K562 (cell line): ENCODE measurements around the gene DCPS. TPM values are rescaled to one million over a fixed set of nuclear protein-coding genes. Genes with fewer than 3 reads are reported as not detected.
"Not testable (repeated sequence)": the region's sequence is repeated elsewhere in the genome, so short reads cannot be mapped to it uniquely, and the experiment has no call there.

Source experiments
- ATAC-seq: fragments of 200-7000 bp; cut with Tn5 transposase; 3 replicates; pipeline ENCODE4 v1.9.1; 2020; ENCODE audit warnings: moderate library complexity
- BruUV-seq: library from RNA; stranded (reverse); fragments of 400-500 nt; replicated peaks from 2 replicates; lab custom pipeline; 2021; lab: Mats Ljungman, UMichigan
- CTCF ChIA-PET: fragments of 300-600 bp; formaldehyde crosslinking; extraction: SDS; loops from one replicate; lab custom pipeline; 2021; ENCODE audit warnings: low intra/inter-chr PET ratio; lab: Yijun Ruan, JAX
- POLR2A ChIA-PET: fragments of 300-600, 350-650 bp; sonication (Branson Sonifier 250); formaldehyde crosslinking; extraction: SDS; loops from one replicate; lab custom pipeline; 2021; ENCODE audit warnings: antibody characterized with exemption, inconsistent platforms; lab: Yijun Ruan, JAX
- DNase-seq, 4 experiments: peaks; one replicate each; pipeline versions ENCODE4 v3.0.0 to v3.0.0-alpha.2; 2011 to 2018; ENCODE audit warnings: low spot score in 3 of 4, mixed read lengths in 3 of 4; ENCODE audit errors: extremely low read depth in 1 of 4
- FAIRE-seq: peaks from 2 replicates; lab custom pipeline; 2011; peaks lifted over from hg19 to GRCh38; lab: Jason Lieb, UNC
- H2AFZ ChIP-seq: 2 replicates; pipeline ENCODE4 v1.6.0; 2011; ENCODE audit warnings: low read depth, low read length, control low read depth, inconsistent platforms
- H3K27ac ChIP-seq: fragments of 200-600 bp; 3 replicates; pipeline ENCODE4 v1.8.0; 2011; ENCODE audit warnings: low read depth, mild to moderate bottlenecking, control low read depth, inconsistent platforms, low read length, moderate library complexity, mixed read lengths; ENCODE audit errors: extremely low read depth
- H3K27me3 ChIP-seq, 2 experiments: fragments of 300-600 bp in 1 of 2; 2 replicates in 1 of 2; 3 replicates in 1 of 2; pipeline versions ENCODE4 v1.6.0 to v1.8.0; 2011; ENCODE audit warnings: inconsistent platforms in 2 of 2, low read length in 2 of 2, mild to moderate bottlenecking in 1 of 2, mixed read lengths in 1 of 2, moderate library complexity in 1 of 2; ENCODE audit not compliant: control insufficient read depth in 2 of 2, insufficient read depth in 2 of 2
- H3K36me3 ChIP-seq: fragments of 300-600 bp; 3 replicates; pipeline ENCODE4 v1.8.0; 2011; ENCODE audit warnings: mild to moderate bottlenecking, low read length, inconsistent platforms; ENCODE audit not compliant: control insufficient read depth, insufficient read depth
- H3K4me1 ChIP-seq, 2 experiments: fragments of 200-600 bp in 1 of 2; replicated peaks in 1 of 2; 2 replicates in 1 of 2; 3 replicates in 1 of 2; pipeline versions ENCODE4 v1.5.1 to v1.8.0; 2011; ENCODE audit warnings: inconsistent platforms in 2 of 2, low read length in 2 of 2, mild to moderate bottlenecking in 1 of 2, mixed read lengths in 1 of 2, moderate library complexity in 1 of 2; ENCODE audit not compliant: control insufficient read depth in 2 of 2, insufficient read depth in 2 of 2
- H3K4me2 ChIP-seq: 2 replicates; pipeline ENCODE4 v1.6.1; 2011; ENCODE audit warnings: low read length, control low read depth, inconsistent platforms, mixed read lengths; ENCODE audit not compliant: insufficient read depth
- H3K4me3 ChIP-seq: fragments of 200-600 bp; sonication (generic), shearing (Covaris generic); 2 replicates; pipeline ENCODE4 v1.5.1; 2016; ENCODE audit warnings: control low read depth, inconsistent platforms
- H3K79me2 ChIP-seq: fragments of 200-600 bp; 3 replicates; pipeline ENCODE4 v1.8.0; 2011; ENCODE audit warnings: low read length, inconsistent platforms; ENCODE audit not compliant: control insufficient read depth, insufficient read depth
- H3K9ac ChIP-seq, 2 experiments: 2 replicates each; pipeline versions ENCODE4 v1.6.0 to v1.6.1; 2011; ENCODE audit warnings: low read depth in 2 of 2, low read length in 2 of 2, control low read depth in 1 of 2, inconsistent platforms in 1 of 2, mild to moderate bottlenecking in 1 of 2, mixed read lengths in 1 of 2; ENCODE audit not compliant: insufficient read depth in 1 of 2
- H3K9me1 ChIP-seq: one replicate; pipeline ENCODE4 v1.6.0; 2011; ENCODE audit warnings: inconsistent platforms, mild to moderate bottlenecking, low read length, moderate library complexity; ENCODE audit not compliant: control insufficient read depth, insufficient read depth
- H3K9me3 ChIP-seq: replicated peaks from 2 replicates; pipeline ENCODE4 v1.5.1; 2011; ENCODE audit warnings: low read depth, low read length, inconsistent platforms; ENCODE audit not compliant: control insufficient read depth, insufficient read depth
- H4K20me1 ChIP-seq: replicated peaks from 2 replicates; pipeline ENCODE4 v1.6.1; 2011; ENCODE audit warnings: low read length, inconsistent platforms, mixed read lengths; ENCODE audit not compliant: control insufficient read depth, insufficient read depth
- CHD1 ChIP-seq: fragments of 200-600 bp; sonication (generic); IDR thresholded peaks from one replicate; pipeline ENCODE4 v1.6.1; 2012; ENCODE audit warnings: mild to moderate bottlenecking, moderate library complexity, low read length, inconsistent platforms
- HDAC3 ChIP-seq: fragments of 450-650 bp; IDR thresholded peaks from 2 replicates; pipeline ENCODE4 v1.6.1; 2018; ENCODE audit warnings: borderline replicate concordance, mild to moderate bottlenecking, moderate library complexity; ENCODE audit not compliant: partially characterized antibody
- TCF15 ChIP-seq: fragments of 250-450 bp; sonication (Bioruptor Pico); IDR thresholded peaks from 2 replicates; pipeline ENCODE4 v1.8.0; 2022; ENCODE audit warnings: moderate library complexity, mild to moderate bottlenecking, inconsistent platforms
- XRCC3 ChIP-seq: fragments of 450-650 bp; IDR thresholded peaks from 2 replicates; pipeline ENCODE4 v1.6.1; 2017; ENCODE audit warnings: mild to moderate bottlenecking, moderate library complexity
- ZKSCAN1 ChIP-seq: fragments of 150-350 bp; IDR thresholded peaks from 2 replicates; pipeline ENCODE4 v1.6.1; 2016; ENCODE audit warnings: low read depth, low read length
- WGBS: fragments of 100-300 bp; shearing (Covaris generic); methylation state at CpG from one replicate; pipeline ENCODE4 v1.1.6; 2016; ENCODE audit warnings: low coverage, mixed read lengths; ENCODE audit not compliant: insufficient coverage; ENCODE audit errors: missing lambda C conversion rate; 5-methylcytosine and 5-hydroxymethylcytosine counted together
- in situ Hi-C: fragments of 300-500 bp; cut with MboI; formaldehyde crosslinking; loops from 4 replicates; pipeline ENCODE4 v1.15.0; 2018; ENCODE audit warnings: inconsistent platforms, mixed read lengths
- intact Hi-C: fragments of 100-400 bp; cut with micrococcal nuclease; formaldehyde crosslinking; loops from 2 replicates; pipeline ENCODE4 v1.14.2; 2022
- polyA plus RNA-seq, 8 experiments: library from polyadenylated mRNA; depleted of rRNA in 4 of 8; stranded (reverse) in 5 of 8; unstranded in 3 of 8; fragments of >200 nt; fragmentation: Nextera tagmentation in 2 of 8; fragmentation: Illumina TruSeq in 1 of 8; extraction: Ambion mirVana in 2 of 8; extraction: Trizol in 1 of 8; gene quantifications; 2 replicates each; pipeline versions ENCODE4 v1.2.1 to v1.2.3, GENCODE V29; 2011 to 2014; ENCODE audit warnings: inconsistent platforms in 1 of 8, missing spikeins in 1 of 8
- total RNA-seq, 7 experiments: library from RNA; depleted of rRNA in 6 of 7; stranded (reverse); fragments of >200 nt in 6 of 7; fragmentation: Illumina TruSeq in 2 of 7; extraction: Trizol in 2 of 7; gene quantifications; 2 replicates each; pipeline versions ENCODE4 v1.2.1 to v1.2.3, GENCODE V29; 2011 to 2021; ENCODE audit warnings: low replicate concordance in 1 of 7
- TF ChIP-seq, protein P1 (sequence below): fragments of 250-450 bp; sonication (Bioruptor Pico); IDR thresholded peaks from 2 replicates; pipeline ENCODE4 v1.8.0; 2022; ENCODE audit warnings: inconsistent platforms

The DCPS gene
- total and polyA plus RNA-seq, 9 of the 15 experiments (the other 6 are each of a cell fraction or from before 2014, with no cell fraction given), result 8.7 to 38.1 (median 17.9) TPM

GRCh38 chr11:126308271-126308671 is 4.4 kb downstream of the DCPS start (continued):
- no peak for TF ChIP-seq TCF15 (CRISPR knock-in tag)
- no peak for TF ChIP-seq CHD1
- no peak for TF ChIP-seq ZKSCAN1
- TF ChIP-seq XRCC3, result no peak
- TF ChIP-seq, protein P1, sequence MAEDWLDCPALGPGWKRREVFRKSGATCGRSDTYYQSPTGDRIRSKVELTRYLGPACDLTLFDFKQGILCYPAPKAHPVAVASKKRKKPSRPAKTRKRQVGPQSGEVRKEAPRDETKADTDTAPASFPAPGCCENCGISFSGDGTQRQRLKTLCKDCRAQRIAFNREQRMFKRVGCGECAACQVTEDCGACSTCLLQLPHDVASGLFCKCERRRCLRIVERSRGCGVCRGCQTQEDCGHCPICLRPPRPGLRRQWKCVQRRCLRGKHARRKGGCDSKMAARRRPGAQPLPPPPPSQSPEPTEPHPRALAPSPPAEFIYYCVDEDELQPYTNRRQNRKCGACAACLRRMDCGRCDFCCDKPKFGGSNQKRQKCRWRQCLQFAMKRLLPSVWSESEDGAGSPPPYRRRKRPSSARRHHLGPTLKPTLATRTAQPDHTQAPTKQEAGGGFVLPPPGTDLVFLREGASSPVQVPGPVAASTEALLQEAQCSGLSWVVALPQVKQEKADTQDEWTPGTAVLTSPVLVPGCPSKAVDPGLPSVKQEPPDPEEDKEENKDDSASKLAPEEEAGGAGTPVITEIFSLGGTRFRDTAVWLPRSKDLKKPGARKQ, result no peak
- TF ChIP-seq HDAC3, result no peak

- intact Hi-C loops, result loop anchor here (5.0 kb wide), 2 partner anchors 386 to 409 kb away; no protein-coding TSS in a partner anchor
- not testable (repeated sequence) for BruUV-seq, H3K36me3 ChIP-seq
Measured at GRCh38 chr11:126308771-126309170, 4.9 kb downstream of the DCPS start.

More at GRCh38 chr11:126308771-126309170, 4.9 kb downstream of the DCPS start:
- H3K4me1 ChIP-seq, H3K9me1 ChIP-seq, DNase-seq, ATAC-seq, H4K20me1 ChIP-seq, H3K27ac ChIP-seq, H2AFZ ChIP-seq, H3K9ac ChIP-seq, CTCF ChIA-PET, H3K4me3 ChIP-seq, H3K4me2 ChIP-seq, POLR2A ChIA-PET, H3K79me2 ChIP-seq, FAIRE-seq, H3K27me3 ChIP-seq, H3K9me3 ChIP-seq: not testable (repeated sequence)
- in situ Hi-C loops, result loop anchor here (25.0 kb wide), 2 partner anchors 104 to 679 kb away; no protein-coding TSS in a partner anchor
- 79% methylated on average over 4 of the region's 4 CpGs for WGBS
